ENCODE measurements around the gene POMGNT2. TPM values are rescaled to one million over a fixed set of nuclear protein-coding genes. Genes with fewer than 3 reads are reported as not detected.

POMGNT2 gene
- polyA plus RNA-seq, 1 of the 3 experiments (the other 2 are of a cell fraction): 20.6 TPM

DNA sequence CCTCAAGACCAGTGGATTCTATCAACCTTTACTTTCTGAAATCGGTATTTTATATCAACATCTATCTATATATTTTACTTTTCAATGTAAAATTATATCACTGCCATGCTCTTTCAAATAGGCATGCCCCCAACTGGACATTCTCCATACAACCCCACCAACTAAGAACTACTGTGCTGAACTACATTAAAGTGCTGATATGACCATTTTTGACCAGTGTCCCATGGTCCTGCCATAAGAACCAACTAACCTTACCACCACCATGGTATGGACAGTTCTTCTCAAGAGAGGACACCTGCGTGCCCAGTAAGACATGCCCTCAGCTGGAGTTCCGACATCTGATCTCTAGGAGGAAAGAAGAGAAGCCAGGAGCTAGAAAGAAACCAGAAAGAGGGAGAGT lies 15.6 kb downstream of the POMGNT2 start:
- H3K9ac ChIP-seq: no peak overlapping the region
- 68% methylated on average over 3 of the region's 3 CpGs for WGBS (ENCODE audit: low lambda C conversion rate)
- CTCF ChIA-PET: interaction anchor here (1.6 to 5.8 kb wide), 2 partner anchors 16 to 127 kb away, joined by 5 to 31 read pairs; partner anchors contain the start of gene POMGNT2
- TF ChIP-seq, protein P1, sequence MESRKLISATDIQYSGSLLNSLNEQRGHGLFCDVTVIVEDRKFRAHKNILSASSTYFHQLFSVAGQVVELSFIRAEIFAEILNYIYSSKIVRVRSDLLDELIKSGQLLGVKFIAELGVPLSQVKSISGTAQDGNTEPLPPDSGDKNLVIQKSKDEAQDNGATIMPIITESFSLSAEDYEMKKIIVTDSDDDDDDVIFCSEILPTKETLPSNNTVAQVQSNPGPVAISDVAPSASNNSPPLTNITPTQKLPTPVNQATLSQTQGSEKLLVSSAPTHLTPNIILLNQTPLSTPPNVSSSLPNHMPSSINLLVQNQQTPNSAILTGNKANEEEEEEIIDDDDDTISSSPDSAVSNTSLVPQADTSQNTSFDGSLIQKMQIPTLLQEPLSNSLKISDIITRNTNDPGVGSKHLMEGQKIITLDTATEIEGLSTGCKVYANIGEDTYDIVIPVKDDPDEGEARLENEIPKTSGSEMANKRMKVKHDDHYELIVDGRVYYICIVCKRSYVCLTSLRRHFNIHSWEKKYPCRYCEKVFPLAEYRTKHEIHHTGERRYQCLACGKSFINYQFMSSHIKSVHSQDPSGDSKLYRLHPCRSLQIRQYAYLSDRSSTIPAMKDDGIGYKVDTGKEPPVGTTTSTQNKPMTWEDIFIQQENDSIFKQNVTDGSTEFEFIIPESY (IDR thresholded peaks at IDR 0.05; ENCODE audit: borderline replicate concordance, low read depth): no peak
- TF ChIP-seq GATA2 (CRISPR knock-in tag; IDR thresholded peaks at IDR 0.05) (no peak), JUND (IDR thresholded peaks at IDR 0.05) (no peak), YY1 (IDR thresholded peaks at IDR 0.05; ENCODE audit: low read depth) (no peak), IRF3 (IDR thresholded peaks at IDR 0.05; ENCODE audit: low read depth, low read length) (no peak), NFIC (IDR thresholded peaks at IDR 0.05; ENCODE audit: borderline replicate concordance) (no peak)
- POLR2A ChIA-PET: no interaction called here
- no peaks in the 10 kb centered on the region for H3K27me3 ChIP-seq (ENCODE audit: insufficient read depth)
- no peak overlapping the region for H3K27ac ChIP-seq (ENCODE audit: low read depth in 2 of 2, low read length in 1 of 2)
- no peaks in the 10 kb centered on the region for H4K20me1 ChIP-seq (ENCODE audit: insufficient read depth)
- H3F3A ChIP-seq (replicated peaks; ENCODE audit: insufficient read depth): no peaks in the 10 kb centered on the region
- H3K79me2 ChIP-seq (ENCODE audit: insufficient read depth): no peaks in the 10 kb centered on the region
- no peak for DNase-seq
- no peaks in the 10 kb centered on the region for H3K36me3 ChIP-seq (replicated peaks in 1 of 2; ENCODE audit: control insufficient read depth in 1 of 2, insufficient read depth in 2 of 2, low read length in 1 of 2)
- peaks cover 6 to 12% of the 10 kb centered on the region in 2 experiments; a peak in 1 of 4 replicates for H3K4me1 ChIP-seq (ENCODE audit: control insufficient read depth in 1 of 2, insufficient read depth in 2 of 2, low read depth in 1 of 2, low read length in 1 of 2)
- H3K4me2 ChIP-seq: no peak overlapping the region
- no peaks in the 10 kb centered on the region for H3K9me2 ChIP-seq
- no peaks in the 10 kb centered on the region for H3K9me3 ChIP-seq
- no peak overlapping the region for H2AFZ ChIP-seq (ENCODE audit: low read depth)
- H3K4me3 ChIP-seq (ENCODE audit: low read depth in 2 of 2, low read length in 1 of 2): no peak overlapping the region

GRCh38 chr3:43089081-43089480 lies 16.8 kb downstream of the POMGNT2 start:
- no peak for TF ChIP-seq JUND (IDR thresholded peaks at IDR 0.05)
- TF ChIP-seq EZH2phosphoT487 (IDR thresholded peaks at IDR 0.05; ENCODE audit: borderline replicate concordance, low read depth): no peak
- TF ChIP-seq EP300 (IDR thresholded peaks at IDR 0.05; ENCODE audit: borderline replicate concordance in 1 of 2, low read depth in 1 of 2, low read length in 1 of 2): no peak
- TF ChIP-seq IRF3 (IDR thresholded peaks at IDR 0.05; ENCODE audit: low read depth, low read length): no peak
- no peak for TF ChIP-seq FOSL2 (IDR thresholded peaks at IDR 0.05; ENCODE audit: borderline replicate concordance, low read depth)
- no peak for TF ChIP-seq POLR2AphosphoS5 (IDR thresholded peaks at IDR 0.05; ENCODE audit: low read depth, low read length)
- TF ChIP-seq SIN3A (IDR thresholded peaks at IDR 0.05; ENCODE audit: borderline replicate concordance, low read depth, low read length): no peak
- no peak for TF ChIP-seq TEAD4 (IDR thresholded peaks at IDR 0.05; ENCODE audit: borderline replicate concordance, insufficient read depth)
- TF ChIP-seq, protein P1 (IDR thresholded peaks at IDR 0.05; ENCODE audit: borderline replicate concordance, low read depth): no peak
- no peak for TF ChIP-seq SMC3 (IDR thresholded peaks at IDR 0.05; ENCODE audit: low read depth, low read length)
- no peak for TF ChIP-seq FOXJ3 (CRISPR knock-in tag; IDR thresholded peaks at IDR 0.05)
- no peak for TF ChIP-seq NRF1 (IDR thresholded peaks at IDR 0.05; ENCODE audit: low read depth, low read length)
- no peak for TF ChIP-seq TCF12 (IDR thresholded peaks at IDR 0.05)
- TF ChIP-seq RXRA (IDR thresholded peaks at IDR 0.05; ENCODE audit: borderline replicate concordance, low read depth): no peak
- no peak for TF ChIP-seq RAD21 (IDR thresholded peaks at IDR 0.05; ENCODE audit: low read length)
- no peak for TF ChIP-seq NFIC (IDR thresholded peaks at IDR 0.05; ENCODE audit: borderline replicate concordance)
- no peak for TF ChIP-seq MEF2A (IDR thresholded peaks at IDR 0.05; ENCODE audit: borderline replicate concordance, low read depth)
- TF ChIP-seq YY1 (IDR thresholded peaks at IDR 0.05; ENCODE audit: low read depth): no peak
- DNase-seq: no peak

More at GRCh38 chr3:43089081-43089480, 16.8 kb downstream of the POMGNT2 start:
- Histone ChIP-seq H3K27me3 (ENCODE audit: insufficient read depth) (no peaks in the 10 kb centered on the region), H3K4me2 (no peak overlapping the region), H3K27ac (ENCODE audit: low read depth in 2 of 2, low read length in 1 of 2) (no peak overlapping the region), H3K79me2 (ENCODE audit: insufficient read depth) (no peaks in the 10 kb centered on the region), H3K4me1 (ENCODE audit: control insufficient read depth in 1 of 2, insufficient read depth in 2 of 2, low read depth in 1 of 2, low read length in 1 of 2) (peaks cover 6 to 8% of the 10 kb centered on the region in 2 experiments; a peak in 1 of 4 replicates), H3K9me2 (no peaks in the 10 kb centered on the region), H3F3A (replicated peaks; ENCODE audit: insufficient read depth) (no peaks in the 10 kb centered on the region), H3K9me3 (no peaks in the 10 kb centered on the region), H3K9ac (no peak overlapping the region), H4K20me1 (ENCODE audit: insufficient read depth) (no peaks in the 10 kb centered on the region), H3K4me3 (ENCODE audit: low read depth in 2 of 2, low read length in 1 of 2) (no peak overlapping the region), H2AFZ (ENCODE audit: low read depth) (no peak overlapping the region), H3K36me3 (replicated peaks in 1 of 2; ENCODE audit: control insufficient read depth in 1 of 2, insufficient read depth in 2 of 2, low read length in 1 of 2) (no peaks in the 10 kb centered on the region)
- 87% methylated on average over 3 of the region's 4 CpGs for WGBS (ENCODE audit: low lambda C conversion rate)
- POLR2A ChIA-PET: no interaction called here
- CTCF ChIA-PET: interaction anchor here (2.1 to 5.8 kb wide), 2 partner anchors 11 to 126 kb away, joined by 5 to 31 read pairs; no protein-coding TSS in a partner anchor
